ENCODE data around the gene MTA1.

The MTA1 gene

GRCh38 chr14:105424861-105425260 is 5.2 kb downstream of the MTA1 start:
- no peak for DNase-seq (ENCODE audit: low read depth)

DNA sequence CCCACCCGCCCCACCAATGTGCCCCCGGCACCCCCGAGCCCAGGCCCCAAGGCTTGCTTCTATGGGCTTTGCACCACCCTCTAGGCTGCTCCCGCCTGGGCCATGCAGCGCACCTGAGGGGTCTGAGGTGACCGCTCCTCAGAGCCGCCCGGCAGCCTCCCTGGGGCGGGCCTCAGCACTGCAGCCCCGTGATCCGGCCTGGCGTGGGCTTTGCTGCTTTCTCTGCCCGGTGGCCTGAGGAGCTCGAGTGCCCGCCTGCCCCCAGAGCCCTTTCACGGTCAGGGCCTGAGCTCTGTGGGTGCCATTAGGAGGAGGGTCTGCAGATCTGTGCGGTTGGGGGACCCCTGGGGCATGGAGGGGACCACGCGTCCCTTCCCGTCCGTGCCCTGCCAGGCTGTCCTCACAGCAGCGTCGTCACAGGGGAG is 6.2 kb downstream of the MTA1 start:
- no peak for DNase-seq (ENCODE audit: low read depth)

- DNase-seq (ENCODE audit: low read depth) = no peak
These were observed 6.9 kb downstream of the MTA1 start for GRCh38 chr14:105426416-105427130.

DNA sequence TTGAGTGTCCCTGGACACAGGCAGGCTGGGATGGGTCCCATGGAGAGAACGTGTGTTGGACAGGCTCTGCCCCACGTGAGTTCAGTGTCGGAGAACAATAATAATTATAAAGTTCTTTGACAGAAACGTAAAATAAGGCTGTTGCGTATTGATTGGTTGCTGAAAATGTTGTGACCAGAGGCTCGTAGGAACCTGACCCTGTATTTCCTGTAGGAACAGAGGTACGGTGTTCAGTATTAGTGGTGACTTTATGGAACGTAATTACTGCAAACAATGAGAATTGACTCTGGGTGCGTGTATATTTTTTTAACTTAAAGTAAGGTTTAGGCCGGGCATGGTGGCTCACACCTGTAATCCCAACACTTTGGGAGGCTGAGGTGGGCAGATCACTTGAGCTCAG is 7.8 kb downstream of the MTA1 start:
- DNase-seq (ENCODE audit: low read depth) = no peak

DNA sequence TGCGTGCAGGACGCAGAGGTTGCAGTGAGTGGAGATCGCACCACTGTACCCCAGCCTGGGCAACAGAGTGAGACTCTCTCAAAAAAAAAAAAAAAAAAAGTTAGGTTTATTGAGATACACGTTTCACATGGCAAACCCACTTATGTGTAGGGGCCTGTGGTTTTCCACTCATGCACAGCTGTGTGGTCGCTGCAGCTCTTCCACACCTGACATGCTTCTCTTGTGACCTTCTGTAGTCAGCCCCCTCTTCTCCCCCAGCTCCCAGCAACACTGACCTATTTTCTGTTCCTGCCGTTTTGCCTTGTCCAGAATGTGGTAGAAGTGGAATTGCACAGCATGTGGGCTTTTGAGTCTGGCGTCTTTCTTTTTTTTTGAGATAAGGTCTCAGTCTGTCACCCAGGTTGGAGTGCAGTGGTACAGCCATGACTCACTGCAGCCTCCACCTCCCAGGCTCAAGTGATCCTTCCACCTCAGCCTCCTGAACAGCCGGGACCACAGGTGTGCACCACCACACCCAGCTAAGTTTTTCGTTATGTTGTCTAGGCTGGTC is 8.4 kb downstream of the MTA1 start:
- DNase-seq (ENCODE audit: low read depth) = no peak

GRCh38 chr14:105430042-105430441 is 10.4 kb downstream of the MTA1 start:
- DNase-seq (ENCODE audit: low read depth) = no peak

- DNase-seq (ENCODE audit: low read depth) = peak; percentile 74
These were observed 10.9 kb downstream of the MTA1 start for GRCh38 chr14:105430565-105430964.

DNA sequence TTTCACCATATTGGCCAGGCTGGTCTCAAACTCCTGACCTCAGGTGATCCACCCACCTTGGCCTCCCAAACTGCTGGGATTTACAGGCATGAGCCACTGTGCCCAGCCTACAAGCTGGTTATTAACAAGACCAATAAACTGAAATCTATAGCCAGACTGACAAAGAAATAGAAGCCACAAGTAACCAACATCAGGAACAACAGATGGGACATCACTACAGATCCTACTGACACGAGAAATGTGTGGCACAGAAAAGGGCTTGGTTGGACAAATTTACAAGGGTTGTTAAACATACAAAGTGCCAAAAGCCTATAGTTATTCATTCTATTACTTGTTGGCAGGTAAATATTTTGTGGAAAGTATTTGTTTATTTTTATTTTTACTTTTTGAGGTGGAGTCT is 11.6 kb downstream of the MTA1 start:
- DNase-seq (ENCODE audit: low read depth) = no peak

- no peak for DNase-seq (ENCODE audit: low read depth)
These were observed 13.0 kb downstream of the MTA1 start for GRCh38 chr14:105432657-105433056.

- DNase-seq (ENCODE audit: low read depth) = no peak
These were observed 13.6 kb downstream of the MTA1 start for GRCh38 chr14:105433161-105433605.

- no peak for DNase-seq (ENCODE audit: low read depth)
These were observed 16.8 kb downstream of the MTA1 start for GRCh38 chr14:105436402-105436801.

DNA sequence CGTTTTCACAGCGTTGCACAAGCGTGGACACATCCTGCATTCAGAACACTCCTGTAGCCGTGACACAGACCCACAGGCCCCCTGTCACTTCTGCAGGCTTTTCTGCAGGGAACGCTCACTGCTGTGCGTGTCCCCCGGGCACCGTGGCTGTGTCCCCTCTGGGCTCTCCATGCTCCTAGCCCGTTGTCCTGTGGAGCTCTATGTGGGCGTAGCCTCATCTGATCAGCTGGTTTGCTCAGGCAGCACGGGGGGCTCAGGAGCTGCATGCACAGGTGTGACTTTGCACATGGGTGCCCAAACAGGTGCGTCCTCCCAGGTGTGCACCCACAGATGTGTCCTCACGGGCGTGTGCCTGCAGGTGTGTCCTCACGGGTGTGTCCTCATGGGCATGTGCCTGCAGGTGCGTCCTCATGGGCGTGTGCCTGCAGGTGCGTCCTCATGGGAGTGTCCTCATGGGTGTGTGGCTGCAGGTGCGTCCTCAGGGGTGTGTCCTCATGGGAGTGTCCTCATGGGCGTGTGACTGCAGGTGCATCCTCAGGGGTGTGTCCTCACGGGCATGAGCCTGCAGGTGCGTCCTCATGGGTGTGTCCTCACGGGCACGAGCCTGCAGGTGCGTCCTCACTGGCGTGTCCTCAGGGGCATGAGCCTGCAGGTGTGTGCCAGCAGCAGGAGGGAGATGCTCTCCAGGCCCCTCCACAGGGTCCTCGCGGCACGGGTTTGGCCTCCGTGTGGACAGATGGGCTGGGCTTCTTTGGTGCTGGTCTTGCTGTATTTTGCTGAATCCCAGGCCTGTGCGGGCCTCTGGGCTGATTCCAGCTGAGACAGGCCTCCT is 17.5 kb downstream of the MTA1 start:
- no peak for DNase-seq (ENCODE audit: low read depth)

GRCh38 chr14:105437723-105438500 is 18.3 kb downstream of the MTA1 start:
- DNase-seq (ENCODE audit: low read depth) = no peak

GRCh38 chr14:105439179-105439578 is 19.6 kb downstream of the MTA1 start:
- no peak for DNase-seq (ENCODE audit: low read depth)

- no peak for DNase-seq (ENCODE audit: low read depth)
These were observed 20.3 kb downstream of the MTA1 start for GRCh38 chr14:105439710-105440553.

- DNase-seq (ENCODE audit: low read depth) = no peak
These were observed 20.9 kb downstream of the MTA1 start for GRCh38 chr14:105440554-105440900.

GRCh38 chr14:105440992-105441391 is 21.4 kb downstream of the MTA1 start:
- no peak for DNase-seq (ENCODE audit: low read depth)

GRCh38 chr14:105442125-105442524 is 22.5 kb downstream of the MTA1 start:
- DNase-seq (ENCODE audit: low read depth) = no peak

- DNase-seq (ENCODE audit: low read depth) = no peak
These were observed 23.2 kb downstream of the MTA1 start for GRCh38 chr14:105442834-105443233.

- no peak for DNase-seq (ENCODE audit: low read depth)
These were observed 25.2 kb downstream of the MTA1 start for GRCh38 chr14:105444859-105445258.

- no peak for DNase-seq (ENCODE audit: low read depth)
These were observed 25.7 kb downstream of the MTA1 start for GRCh38 chr14:105445290-105445689.

Data from amniotic epithelial cell (primary cell).